RWPE1 (cell line): ENCODE measurements around the gene IGSF10.

Experiments used
- CTCF ChIA-PET: fragments of 350-600 bp; sonication (Branson Sonifier 250); formaldehyde crosslinking; extraction: SDS; loops from one replicate; lab custom pipeline; 2021; lab: Yijun Ruan, JAX
- POLR2A ChIA-PET: fragments of 400-600 bp; formaldehyde crosslinking; extraction: SDS; loops from one replicate; lab custom pipeline; 2020; ENCODE audit warnings: antibody characterized with exemption; ENCODE audit not compliant: low non-redundant PET; lab: Yijun Ruan, JAX
- DNase-seq: peaks from one replicate; pipeline ENCODE4 v3.0.0; 2012; ENCODE audit warnings: low spot score
- H3K27ac ChIP-seq: fragments of 450-650 bp; 2 replicates; pipeline ENCODE4 v1.5.1; 2017
- TF ChIP-seq, protein P1 (sequence below): fragments of 450-650 bp; conservative IDR thresholded peaks from 2 replicates; pipeline ENCODE4 v1.5.1; 2017; ENCODE audit warnings: low read depth, mild to moderate bottlenecking

Gene IGSF10

DNA sequence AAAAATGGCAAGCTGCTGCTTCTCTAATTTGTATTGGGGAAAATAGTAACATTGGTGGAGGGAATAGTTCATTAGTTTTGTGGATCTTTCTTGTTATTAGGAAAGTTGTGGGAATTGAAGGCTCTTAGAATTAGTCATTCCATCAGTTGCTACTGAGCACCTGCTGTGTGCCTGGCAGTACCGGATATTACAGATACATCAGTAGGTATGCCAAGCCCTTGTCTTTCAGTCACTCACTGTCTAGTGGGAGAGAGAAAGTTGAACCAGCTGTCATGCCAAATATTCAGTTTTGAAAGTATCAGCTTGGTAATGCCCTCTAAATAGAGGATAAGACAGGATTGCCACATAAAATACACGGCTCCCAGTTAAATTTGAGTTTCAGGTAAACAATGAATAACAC is 32.5 kb downstream of the IGSF10 start:
- H3K27ac ChIP-seq: no peak overlapping the region
- TF ChIP-seq, protein P1, sequence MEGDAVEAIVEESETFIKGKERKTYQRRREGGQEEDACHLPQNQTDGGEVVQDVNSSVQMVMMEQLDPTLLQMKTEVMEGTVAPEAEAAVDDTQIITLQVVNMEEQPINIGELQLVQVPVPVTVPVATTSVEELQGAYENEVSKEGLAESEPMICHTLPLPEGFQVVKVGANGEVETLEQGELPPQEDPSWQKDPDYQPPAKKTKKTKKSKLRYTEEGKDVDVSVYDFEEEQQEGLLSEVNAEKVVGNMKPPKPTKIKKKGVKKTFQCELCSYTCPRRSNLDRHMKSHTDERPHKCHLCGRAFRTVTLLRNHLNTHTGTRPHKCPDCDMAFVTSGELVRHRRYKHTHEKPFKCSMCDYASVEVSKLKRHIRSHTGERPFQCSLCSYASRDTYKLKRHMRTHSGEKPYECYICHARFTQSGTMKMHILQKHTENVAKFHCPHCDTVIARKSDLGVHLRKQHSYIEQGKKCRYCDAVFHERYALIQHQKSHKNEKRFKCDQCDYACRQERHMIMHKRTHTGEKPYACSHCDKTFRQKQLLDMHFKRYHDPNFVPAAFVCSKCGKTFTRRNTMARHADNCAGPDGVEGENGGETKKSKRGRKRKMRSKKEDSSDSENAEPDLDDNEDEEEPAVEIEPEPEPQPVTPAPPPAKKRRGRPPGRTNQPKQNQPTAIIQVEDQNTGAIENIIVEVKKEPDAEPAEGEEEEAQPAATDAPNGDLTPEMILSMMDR: no peak
- ChIA-PET POLR2A (no interaction called here), CTCF (interaction anchor here (0.6 kb wide), 2 partner anchors 260 to 690 kb away, joined by 3 read pairs; no protein-coding TSS in a partner anchor)
- no peak for DNase-seq

DNA sequence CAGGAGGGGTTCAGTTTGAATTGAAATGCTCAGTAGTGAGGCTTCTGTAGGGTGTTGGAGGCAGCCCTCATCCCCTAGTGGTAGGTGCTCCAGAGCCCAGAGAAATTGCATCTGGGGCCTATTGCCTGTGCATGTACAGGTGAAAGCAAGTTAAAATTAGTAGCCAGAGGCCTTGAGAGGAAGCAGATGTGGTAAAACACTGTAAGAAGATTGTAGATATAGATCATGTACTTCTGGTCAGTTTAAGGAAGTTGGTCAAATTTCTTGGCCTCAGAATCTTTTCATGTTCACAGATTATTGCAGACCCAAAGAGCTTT is 34.6 kb downstream of the IGSF10 start:
- CTCF ChIA-PET: interaction anchor here (0.7 kb wide), 1 partner anchor 258 kb away, joined by 8 read pairs; no protein-coding TSS in a partner anchor
- H3K27ac ChIP-seq: no peak overlapping the region
- POLR2A ChIA-PET: no interaction called here
- TF ChIP-seq, protein P1: no peak
- no peak for DNase-seq

DNA sequence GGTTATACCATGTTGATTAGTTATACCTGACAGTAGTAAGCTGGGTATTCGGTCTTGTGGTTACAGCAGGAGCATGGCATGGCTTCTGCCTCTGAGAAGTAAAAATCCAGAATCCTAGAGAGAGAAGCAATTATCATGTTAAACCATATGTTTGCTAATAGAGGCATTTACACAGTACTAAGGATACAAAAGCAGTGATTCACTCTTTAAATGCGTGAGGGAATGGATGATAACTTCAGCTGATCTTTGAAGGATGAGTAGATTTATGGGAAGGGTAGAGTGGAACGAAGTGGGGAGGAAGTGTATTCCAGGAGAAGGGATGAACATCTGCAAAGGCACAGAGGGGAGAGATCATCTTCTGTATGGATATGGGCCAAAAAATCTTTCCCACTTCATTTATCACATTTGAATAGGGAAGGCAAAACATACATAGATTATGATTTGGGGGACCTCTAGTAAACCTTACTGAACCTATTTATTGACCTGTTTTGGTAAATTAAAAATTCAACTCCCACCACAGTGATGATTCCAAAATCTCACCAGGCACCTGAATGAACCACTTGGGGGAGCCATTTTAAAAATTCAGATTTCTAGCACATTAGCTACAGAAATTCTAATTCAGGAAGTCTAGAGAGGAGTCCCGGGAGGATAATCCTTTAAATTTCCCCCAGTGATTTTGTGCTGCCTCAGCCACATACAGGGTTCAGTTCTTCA is 35.1 kb downstream of the IGSF10 start:
- no peak overlapping the region for H3K27ac ChIP-seq
- ChIA-PET POLR2A (no interaction called here), CTCF (interaction anchor here (0.7 kb wide), 3 partner anchors 258 to 410 kb away, joined by 3 to 8 read pairs (median 3); no protein-coding TSS in a partner anchor)
- DNase-seq: no peak
- TF ChIP-seq, protein P1: no peak

DNA sequence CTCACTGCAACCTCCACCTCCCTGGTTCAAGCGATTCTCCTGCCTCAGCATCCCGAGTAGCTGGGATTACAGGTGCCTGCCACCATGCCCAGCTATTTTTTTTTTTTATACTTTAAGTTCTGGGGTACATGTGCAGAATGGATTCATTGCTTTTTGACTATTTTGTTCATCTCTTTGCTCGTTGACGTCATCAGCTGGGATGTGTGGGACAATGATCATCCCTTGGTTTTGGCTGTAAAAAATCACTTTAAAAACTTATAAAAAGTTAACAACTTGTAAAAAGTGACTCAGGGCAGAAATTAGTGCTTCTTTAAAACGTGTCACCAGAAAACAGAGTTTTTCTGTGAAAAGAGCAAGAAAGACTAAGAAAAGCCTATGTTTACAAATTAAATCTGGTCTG is 37.8 kb downstream of the IGSF10 start:
- CTCF ChIA-PET: no interaction called here
- TF ChIP-seq, protein P1: no peak
- H3K27ac ChIP-seq: no peak overlapping the region
- no peak for DNase-seq
- POLR2A ChIA-PET: no interaction called here

DNA sequence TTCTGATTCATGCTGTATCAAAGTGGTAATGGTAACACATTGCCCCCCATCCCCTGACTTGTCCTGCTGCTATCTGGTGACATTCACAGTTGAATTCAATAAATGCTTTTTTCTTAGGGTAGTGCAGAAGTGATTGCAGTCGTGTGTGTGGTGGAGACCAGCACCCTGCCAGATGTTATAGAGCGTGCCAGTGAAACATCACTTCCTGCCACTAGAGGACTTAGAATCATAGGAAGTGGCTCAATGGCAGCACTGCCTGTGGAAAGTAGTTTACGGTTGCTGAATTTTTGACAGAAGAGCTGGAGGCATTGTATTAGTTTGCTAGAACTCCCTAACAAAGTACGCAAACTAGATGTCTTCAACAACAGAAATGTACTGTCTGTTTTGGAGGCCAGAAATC is 38.9 kb downstream of the IGSF10 start:
- no peak overlapping the region for H3K27ac ChIP-seq
- ChIA-PET POLR2A (no interaction called here), CTCF (interaction anchor here (0.6 kb wide), 1 partner anchor 191 kb away, joined by 3 read pairs; no protein-coding TSS in a partner anchor)
- no peak for DNase-seq
- TF ChIP-seq, protein P1: no peak

DNA sequence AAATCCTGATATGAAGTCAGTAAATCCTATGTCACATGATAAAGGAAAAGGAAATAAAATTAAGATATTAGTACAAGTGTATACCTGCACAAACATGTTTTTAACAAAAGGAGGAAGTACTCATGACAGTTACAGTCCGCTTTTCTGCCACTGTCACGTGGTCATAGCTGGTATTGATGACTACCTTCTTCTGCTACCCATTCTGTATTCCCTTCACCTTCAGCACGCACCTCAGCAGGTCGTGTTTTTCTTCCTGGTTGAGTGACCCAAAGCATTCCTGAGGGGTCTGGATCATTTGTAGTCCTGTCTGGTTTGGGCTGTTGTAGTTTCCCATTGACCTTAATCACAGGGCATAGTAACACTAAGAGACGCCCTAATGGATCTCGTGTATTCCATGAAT is 41.1 kb downstream of the IGSF10 start:
- H3K27ac ChIP-seq: no peak overlapping the region
- TF ChIP-seq, protein P1: no peak
- DNase-seq: no peak
- ChIA-PET POLR2A (no interaction called here), CTCF (no interaction called here)
